Astrocyte of the hippocampus (primary cell): ENCODE results near the gene GCLM.
A peak's percentile ranks its signal among the peaks of the same experiment; 100 is the strongest.

ENCODE experiments used
- DNase-seq: peaks from one replicate; pipeline ENCODE4 v3.0.0; 2011; ENCODE audit warnings: low read depth, low spot score

The GCLM gene

GRCh38 chr1:93846992-93847810 is 62.0 kb downstream of the GCLM start:
- DNase-seq = peak; percentile 94

DNA sequence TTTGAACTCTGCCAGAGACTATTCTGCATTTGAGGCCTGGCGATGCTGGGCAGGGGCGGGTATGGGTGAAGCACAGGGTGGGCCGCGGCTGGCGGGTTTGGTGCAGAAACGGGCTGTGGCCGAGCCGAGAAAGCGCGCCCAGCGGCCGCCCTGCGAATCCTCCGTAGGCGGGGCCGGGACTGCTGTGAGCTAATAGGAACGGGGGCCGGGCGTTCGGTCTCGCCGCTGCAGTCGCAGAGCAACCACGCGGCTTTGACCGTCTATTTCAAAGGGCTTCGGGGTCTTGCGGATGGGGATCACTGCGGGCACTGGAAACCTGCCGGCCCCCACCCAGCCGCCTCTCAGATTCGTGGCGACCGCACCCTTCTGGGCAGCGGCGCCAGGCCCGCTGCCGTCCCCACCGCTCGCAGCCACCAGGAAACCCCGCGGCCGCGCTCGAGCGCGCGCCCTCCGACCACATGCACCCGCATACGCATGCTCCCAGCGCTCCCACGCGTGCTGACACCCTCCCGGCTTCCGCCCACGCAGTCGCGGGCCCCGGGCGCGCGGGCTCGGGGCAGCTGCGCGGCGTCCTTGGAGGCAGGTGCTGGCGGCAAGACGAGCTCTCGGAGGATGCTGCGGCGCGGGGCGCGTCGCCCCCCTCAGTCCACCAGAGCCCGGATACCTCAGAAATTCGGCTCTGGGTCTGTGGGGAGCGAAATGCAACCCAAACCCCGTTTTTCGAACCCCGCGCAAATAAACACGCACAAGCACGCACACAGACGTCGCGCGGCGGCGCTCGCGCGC is 62.8 kb downstream of the GCLM start:
- DNase-seq = peak; percentile 95

DNA sequence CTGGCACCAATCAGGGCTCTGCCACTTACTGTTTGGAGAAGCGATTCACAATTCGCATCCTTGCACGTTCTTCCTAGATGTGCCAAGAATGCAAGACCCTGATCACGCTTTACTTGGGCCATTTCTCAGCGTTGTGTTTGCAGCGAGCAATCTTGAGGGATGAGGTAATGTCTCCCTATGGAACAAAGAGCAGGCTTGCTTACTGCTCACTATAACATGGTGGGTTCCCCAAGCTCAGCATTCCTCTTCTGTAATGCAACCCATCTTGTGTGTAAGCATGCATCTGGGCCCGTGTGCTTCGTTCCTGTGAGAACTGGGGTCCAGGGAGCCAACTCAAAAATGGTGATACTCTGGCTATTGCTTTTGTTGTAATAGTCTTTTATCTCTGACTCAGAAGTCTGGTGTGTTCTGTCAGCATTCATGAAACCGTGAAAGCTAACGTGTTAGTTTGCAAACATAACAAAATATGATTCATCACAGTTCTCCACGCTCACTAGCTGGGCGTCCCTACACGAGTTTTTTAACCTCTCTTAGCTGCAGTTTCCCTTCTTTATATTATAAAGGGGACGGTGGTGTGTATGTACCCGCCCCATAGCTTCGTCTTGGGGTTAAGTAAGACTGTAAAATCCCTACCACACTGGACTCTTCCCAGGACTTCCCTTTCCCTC is 63.6 kb downstream of the GCLM start:
- peak; percentile 94 for DNase-seq

- peak; percentile 87 for DNase-seq
Measured at GRCh38 chr1:93844262-93845045, 64.8 kb downstream of the GCLM start.

DNA sequence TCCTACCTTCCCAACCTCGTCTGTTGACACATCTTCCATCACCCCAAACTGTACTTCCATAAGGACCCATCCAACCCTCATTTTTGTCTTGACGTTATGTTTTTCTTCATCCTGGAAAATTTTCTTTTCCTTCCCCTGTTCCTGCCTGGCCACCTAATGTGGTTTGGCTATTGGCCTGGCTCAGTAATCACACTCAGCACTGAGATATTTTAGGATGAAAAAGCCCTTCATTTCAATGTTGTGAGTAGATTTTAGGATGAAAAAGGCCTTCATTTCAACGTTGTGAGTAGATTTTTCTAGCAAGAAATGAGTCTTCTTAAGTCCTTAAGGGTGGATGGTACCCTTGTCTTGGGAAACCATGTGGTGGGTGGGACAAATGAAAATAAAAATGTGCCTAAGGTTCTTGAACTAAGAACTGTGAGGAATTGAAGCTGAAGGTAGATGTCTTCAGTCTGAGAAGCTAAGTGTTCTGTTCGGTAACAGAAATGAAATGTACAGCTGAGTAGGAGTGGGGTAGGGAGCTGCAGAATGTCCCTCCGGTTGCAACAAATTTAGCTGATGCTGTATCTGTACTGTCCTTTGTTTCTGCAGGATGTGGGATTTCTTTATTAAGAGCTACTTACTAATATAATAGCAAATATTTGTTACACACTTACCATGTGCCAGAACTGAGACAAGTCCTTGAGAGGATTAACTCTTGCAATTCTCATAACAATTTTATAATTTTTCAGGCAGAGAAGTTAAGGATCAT is 66.3 kb downstream of the GCLM start:
- peak; percentile 78 for DNase-seq

- no peak for DNase-seq
Measured at GRCh38 chr1:93841771-93842170, 67.5 kb downstream of the GCLM start.

DNA sequence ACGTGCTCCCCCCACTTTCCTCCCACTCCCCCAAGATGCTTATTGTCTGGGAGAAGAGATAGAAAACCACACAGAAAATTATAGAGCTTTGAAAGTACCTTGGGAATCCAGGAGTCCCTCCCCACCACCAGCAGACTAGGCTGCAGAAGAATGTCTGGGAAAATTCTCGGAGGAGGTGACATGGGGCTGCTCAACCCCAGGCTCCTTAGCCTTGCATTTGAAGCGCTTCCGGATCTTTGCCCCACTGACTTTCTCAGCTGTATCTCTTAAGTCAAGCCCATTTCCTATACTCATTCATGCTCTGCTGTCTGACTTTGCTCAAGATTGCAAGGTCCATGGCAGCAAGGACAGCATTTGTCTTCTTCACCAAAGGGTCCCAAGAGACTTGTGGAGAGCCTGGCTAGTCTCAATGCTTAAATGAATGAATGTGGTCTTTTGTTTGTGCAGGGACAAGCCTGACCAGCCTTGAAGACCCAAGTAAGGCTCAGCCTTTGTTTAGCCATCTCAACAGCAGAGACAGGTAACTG is 68.2 kb downstream of the GCLM start:
- no peak for DNase-seq

GRCh38 chr1:93839753-93840152 is 69.5 kb downstream of the GCLM start:
- DNase-seq = no peak

DNA sequence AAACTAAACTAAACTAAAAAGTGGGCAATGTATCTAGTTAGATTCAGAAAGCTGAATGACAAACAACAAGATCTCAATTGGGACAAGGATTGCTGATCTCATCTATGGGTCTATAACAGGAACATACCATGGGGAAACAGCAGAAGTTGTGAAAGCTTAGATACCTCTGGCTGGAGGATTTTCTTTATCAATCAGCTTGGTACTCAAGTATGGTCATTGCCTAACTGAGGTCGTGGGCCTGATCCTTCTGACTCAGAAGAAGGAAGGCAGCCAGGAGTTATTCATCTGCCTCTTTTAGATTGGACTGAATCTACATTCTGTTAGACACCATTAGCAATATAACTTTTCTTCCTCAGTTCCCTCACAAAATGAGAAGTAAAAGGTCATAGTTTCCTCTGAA is 69.9 kb downstream of the GCLM start:
- peak; percentile 36 for DNase-seq

DNA sequence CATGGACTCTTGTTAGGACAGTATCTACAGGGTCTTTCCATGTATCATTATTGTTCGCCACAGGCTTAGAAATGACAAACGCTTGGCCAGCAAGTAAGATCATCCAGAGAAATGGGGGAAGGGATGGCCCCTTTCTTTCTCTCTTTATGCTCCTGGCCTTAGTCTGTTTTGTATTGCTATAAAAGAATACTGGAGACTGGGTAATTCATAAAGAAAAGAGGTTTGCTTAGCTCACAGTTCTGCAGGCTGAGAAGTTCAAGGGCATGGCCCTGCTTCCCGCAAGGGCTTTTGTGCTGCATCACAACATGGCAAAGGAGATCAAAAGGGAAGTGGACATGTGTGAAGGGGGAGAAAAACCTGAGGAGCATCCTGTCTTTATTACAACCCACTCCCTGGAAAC is 71.3 kb downstream of the GCLM start:
- DNase-seq = no peak
